HG03196 (cell line): ENCODE results near the gene RNF169.
"Not testable (repeated sequence)": the region's sequence is repeated elsewhere in the genome, so short reads cannot be mapped to it uniquely, and the experiment has no call there.

ENCODE experiments used
- ATAC-seq: cut with Tn5 transposase; IDR thresholded peaks from one replicate; pipeline ENCODE4 v1.9.1; 2021; ENCODE audit not compliant: unreplicated experiment

RNF169 gene

GRCh38 chr11:74818283-74818946 is 69.8 kb downstream of the RNF169 start:
- no peak for ATAC-seq

GRCh38 chr11:74819400-74819799 is 70.8 kb downstream of the RNF169 start:
- ATAC-seq, result no peak

DNA sequence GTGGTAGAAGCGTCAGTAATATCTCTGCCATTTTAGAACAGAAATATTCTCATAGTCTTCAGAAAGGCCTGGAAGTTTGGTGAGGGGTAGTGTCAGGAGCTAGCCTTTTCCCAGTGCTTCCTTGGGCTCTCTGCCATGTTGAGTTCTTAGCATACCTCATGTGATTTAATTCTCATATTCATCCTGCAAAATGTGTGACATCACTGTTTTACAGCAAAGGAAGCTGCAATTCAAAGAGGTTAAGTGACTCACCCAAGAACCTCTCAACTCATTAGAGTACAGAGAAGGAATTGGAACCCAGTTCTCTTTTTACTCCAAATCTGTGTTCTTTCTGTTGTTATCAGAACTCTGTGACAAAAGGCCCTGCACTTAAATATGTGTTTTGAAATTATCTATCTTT is 72.1 kb downstream of the RNF169 start:
- no peak for ATAC-seq

- ATAC-seq, result no peak
Observed at GRCh38 chr11:74822170-74822569, 73.5 kb downstream of the RNF169 start.

DNA sequence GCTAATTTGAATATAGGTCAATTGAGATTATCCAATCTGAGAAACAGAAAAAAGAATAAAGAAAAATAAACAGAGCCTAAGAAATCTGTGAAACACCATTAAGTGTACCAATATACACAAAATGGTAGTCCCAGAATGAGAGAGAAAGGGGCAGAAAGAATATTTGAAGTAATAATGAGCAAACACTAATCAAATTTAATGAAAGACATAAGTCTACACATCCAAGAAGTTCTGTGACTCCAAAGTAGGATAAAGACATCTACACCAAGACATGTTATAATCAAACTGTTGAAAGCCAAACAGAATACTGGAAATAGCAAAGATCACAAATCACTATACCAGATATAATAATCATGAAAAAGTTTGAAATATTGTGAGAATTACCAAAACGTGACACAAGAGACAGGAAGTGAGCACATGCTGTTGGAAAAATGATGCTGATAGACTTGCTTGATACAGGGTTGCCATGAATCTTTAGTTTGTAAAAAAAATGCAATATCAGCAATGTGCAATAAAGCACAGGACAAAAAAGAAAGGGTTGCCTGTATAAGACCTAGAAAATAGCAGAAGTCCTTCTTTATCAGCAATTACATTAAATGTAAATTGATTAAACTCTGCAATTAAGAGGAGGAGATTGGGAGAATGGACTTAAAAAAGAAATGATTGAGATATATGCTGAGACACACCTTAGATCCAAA is 75.8 kb downstream of the RNF169 start:
- no peak for ATAC-seq

- ATAC-seq, result not testable (repeated sequence)
Observed at GRCh38 chr11:74825596-74825995, 76.9 kb downstream of the RNF169 start.

GRCh38 chr11:74826901-74827300 is 78.3 kb downstream of the RNF169 start:
- no peak for ATAC-seq

GRCh38 chr11:74837191-74837590 is 88.5 kb downstream of the RNF169 start:
- no peak for ATAC-seq

- no peak for ATAC-seq
Observed at GRCh38 chr11:74838188-74838587, 89.5 kb downstream of the RNF169 start.

GRCh38 chr11:74839446-74839845 is 90.8 kb downstream of the RNF169 start:
- no peak for ATAC-seq

GRCh38 chr11:74839971-74840370 is 91.3 kb downstream of the RNF169 start:
- no peak for ATAC-seq

GRCh38 chr11:74840486-74840885 is 91.8 kb downstream of the RNF169 start:
- no peak for ATAC-seq

GRCh38 chr11:74842967-74843366 is 94.3 kb downstream of the RNF169 start:
- ATAC-seq, result no peak

DNA sequence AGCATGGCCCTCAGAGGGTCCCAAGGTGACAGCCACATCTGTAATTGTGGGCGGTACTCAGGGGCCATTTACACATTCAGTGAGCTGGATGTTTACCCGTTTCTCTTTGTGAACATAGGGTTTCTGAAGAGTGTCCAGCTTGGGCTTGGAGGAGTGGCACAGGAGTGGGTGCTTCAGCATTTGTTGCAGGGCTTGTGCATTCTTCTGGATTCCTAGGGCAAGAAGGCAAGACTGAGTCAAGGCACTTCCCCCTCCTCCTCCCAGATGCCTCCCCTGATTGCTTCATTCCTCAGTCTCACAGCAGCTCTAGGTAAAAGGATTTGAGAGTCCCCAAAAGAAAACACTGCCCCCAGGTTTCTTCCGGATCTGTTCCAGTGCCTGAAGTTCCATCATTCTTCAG is 95.4 kb downstream of the RNF169 start:
- ATAC-seq, result no peak

DNA sequence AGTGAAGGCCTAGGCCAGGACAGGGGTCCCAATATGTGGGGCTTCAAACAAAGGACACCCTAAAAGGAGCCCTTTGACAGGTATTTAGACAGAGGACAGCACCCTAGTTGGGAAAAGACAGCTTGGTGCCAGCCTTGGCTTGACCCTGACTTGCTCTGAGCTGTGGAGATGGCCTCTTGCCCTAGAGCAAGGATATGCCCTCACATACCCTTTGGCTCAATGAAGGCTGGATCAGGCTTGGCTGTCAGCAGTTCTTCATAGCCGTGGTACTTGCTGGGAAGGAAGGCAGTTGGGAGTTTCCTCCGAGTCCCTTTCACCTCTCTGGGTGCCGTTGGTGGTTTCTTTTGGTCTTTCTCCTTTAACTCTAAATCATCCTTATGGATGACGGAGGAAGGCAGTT is 96.2 kb downstream of the RNF169 start:
- no peak for ATAC-seq

GRCh38 chr11:74845978-74846517 is 97.4 kb downstream of the RNF169 start:
- no peak for ATAC-seq

- no peak for ATAC-seq
Observed at GRCh38 chr11:74846770-74847169, 98.1 kb downstream of the RNF169 start.

GRCh38 chr11:74847395-74847794 is 98.7 kb downstream of the RNF169 start:
- no peak for ATAC-seq

DNA sequence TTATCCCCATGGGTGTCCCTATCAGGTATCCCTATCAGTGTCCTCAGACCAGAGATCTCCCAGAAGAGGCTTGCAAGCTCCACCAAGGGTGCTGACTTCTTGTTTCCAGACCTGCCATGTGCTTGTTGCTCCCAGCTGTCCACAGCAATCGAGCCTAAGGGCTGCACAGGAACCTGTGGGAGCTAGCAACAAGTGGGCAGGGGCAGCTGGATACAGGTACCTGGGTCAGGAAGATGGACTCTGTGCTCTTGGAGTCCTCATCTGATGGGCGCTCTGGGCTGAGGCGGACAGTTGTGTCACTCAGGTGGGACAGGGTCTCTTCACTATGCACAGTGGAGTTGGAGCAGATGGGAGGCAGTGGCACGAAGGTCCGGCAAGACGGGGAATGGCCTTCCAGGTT is 99.2 kb downstream of the RNF169 start:
- ATAC-seq, result no peak

DNA sequence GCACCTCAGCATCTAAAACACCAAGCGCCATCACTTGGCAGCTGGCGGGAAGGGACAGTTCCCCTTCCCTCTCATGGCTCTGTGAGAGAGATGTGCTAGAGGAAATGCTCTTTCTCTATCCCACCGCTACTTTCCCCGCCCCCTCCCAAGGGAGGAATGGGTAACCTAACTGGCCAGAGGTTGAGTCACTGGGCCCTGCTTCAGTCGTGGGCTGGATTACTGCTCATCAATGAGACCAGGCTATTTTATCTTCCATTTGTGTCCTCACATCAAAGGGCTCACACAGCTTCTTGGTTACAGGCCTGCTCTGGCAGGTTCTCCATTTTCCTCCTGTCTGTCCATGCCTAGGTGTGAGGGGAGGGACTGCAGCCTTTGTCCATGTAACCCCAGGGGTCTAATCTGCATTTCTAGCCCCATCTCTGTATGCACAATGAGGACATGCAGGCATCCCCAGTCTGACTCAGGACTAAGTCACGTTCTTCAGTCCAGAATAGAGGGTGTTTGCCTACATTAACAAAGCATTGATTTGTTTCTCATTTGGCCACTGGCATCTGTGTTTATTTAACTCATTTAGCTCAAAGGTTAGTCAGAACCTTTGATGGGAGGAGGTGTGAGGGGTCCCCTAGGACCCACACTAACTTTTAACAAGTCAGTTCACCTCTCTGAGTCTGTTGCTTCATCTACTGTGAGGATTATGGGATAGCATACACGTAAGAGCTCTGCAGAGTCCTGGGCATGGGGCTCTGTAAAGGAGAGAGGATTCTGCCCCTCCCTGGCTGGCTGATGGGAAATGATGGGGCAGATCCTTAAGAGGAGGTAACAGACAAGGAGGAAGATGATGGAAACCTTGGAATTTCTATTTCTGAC is 101.1 kb downstream of the RNF169 start:
- no peak for ATAC-seq

GRCh38 chr11:74853223-74853622 is 104.6 kb downstream of the RNF169 start:
- ATAC-seq, result no peak

DNA sequence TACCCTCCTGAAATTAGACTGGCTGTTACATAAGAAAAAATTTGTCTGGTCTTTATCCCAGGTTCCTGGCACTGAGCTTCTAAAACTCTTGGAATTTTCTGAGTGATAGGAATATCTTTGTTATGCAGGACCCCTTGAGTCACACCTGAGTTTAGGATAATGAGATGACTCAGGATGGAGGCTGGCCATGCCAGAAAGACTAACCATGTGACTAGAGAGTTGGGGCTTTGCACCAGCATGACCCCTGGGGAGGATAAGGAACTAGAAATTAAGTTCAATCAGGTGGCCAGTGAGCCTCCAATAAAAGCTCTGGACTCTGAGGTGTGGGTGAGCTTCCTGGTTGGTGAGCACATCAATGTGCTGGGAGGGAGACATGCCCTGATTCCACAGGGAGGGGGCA is 112.1 kb downstream of the RNF169 start:
- ATAC-seq, result no peak
